Transverse colon (tissue), 4 donors: Measurements from ENCODE around the gene KLB. TPM values are rescaled to one million over a fixed set of nuclear protein-coding genes. Genes with fewer than 3 reads are reported as not detected.
A peak's percentile ranks its signal among the peaks of the same experiment; 100 is the strongest.

ENCODE experiments used
- DNase-seq: peaks from one replicate; pipeline ENCODE4 v3.0.0-alpha.2; 2019
- H3K27ac ChIP-seq, 4 donors: fragments of 200-600 bp; sonication (generic); 2 replicates each; pipeline ENCODE4 v1.5.1; 2016 to 2018; ENCODE audit warnings: inconsistent platforms in 4 of 4
- H3K27me3 ChIP-seq: fragments of 200-600 bp; sonication (generic); 2 replicates; pipeline ENCODE4 v1.5.1; 2017; ENCODE audit warnings: inconsistent platforms
- H3K36me3 ChIP-seq, 4 donors: fragments of 200-600 bp; sonication (generic); 2 replicates each; pipeline ENCODE4 v1.5.1; 2017 to 2019; ENCODE audit warnings: inconsistent platforms in 4 of 4
- H3K4me1 ChIP-seq, 4 donors: fragments of 200-600 bp; sonication (generic); 2 replicates each; pipeline ENCODE4 v1.5.1; 2017 to 2020; ENCODE audit warnings: inconsistent platforms in 4 of 4
- H3K4me3 ChIP-seq, 4 donors: fragments of 200-600 bp; sonication (generic); 1 replicate in 1 of 4; 2 replicates in 3 of 4; pipeline versions ENCODE4 v1.5.1 to v1.6.1; 2017 to 2019; ENCODE audit warnings: inconsistent platforms in 4 of 4
- H3K9me3 ChIP-seq, 2 donors: fragments of 200-600 bp; sonication (generic); 2 replicates each; pipeline ENCODE4 v1.5.1; 2017 to 2019; ENCODE audit warnings: inconsistent platforms in 2 of 2
- CTCF ChIP-seq, 5 experiments: fragments of 200-600 bp in 3 of 5; fragments of 450-650 bp in 2 of 5; sonication (generic) in 3 of 5; IDR thresholded peaks; 1 replicate in 2 of 5; 2 replicates in 3 of 5; pipeline ENCODE4 v1.5.1; 2016 to 2017; ENCODE audit warnings: antibody characterized with exemption in 5 of 5, inconsistent platforms in 3 of 5, mild to moderate bottlenecking in 2 of 5, moderate library complexity in 1 of 5
- EP300 ChIP-seq: sonication (generic); formaldehyde crosslinking; IDR thresholded peaks from one replicate; pipeline ENCODE4 v1.6.1; 2017; ENCODE audit warnings: antibody characterized with exemption, low read depth
- POLR2A ChIP-seq: fragments of 450-650 bp; IDR thresholded peaks from one replicate; pipeline ENCODE4 v1.6.1; 2016; ENCODE audit warnings: antibody characterized with exemption, mild to moderate bottlenecking, moderate library complexity
- POLR2AphosphoS5 ChIP-seq, 3 donors: sonication (generic); formaldehyde crosslinking; IDR thresholded peaks; one replicate each; pipeline ENCODE4 v1.6.1; 2016; ENCODE audit warnings: antibody characterized with exemption in 3 of 3
- WGBS, 2 donors: methylation state at CpG; one replicate each; pipeline ENCODE4 v1.1.5; 2018; ENCODE audit warnings: low coverage in 1 of 2; 5-methylcytosine and 5-hydroxymethylcytosine counted together
- in situ Hi-C, 4 donors: fragments of 200-750 bp; cut with MboI; loops; one replicate each; pipeline versions ENCODE4 v1.15.0 to v1.15.1; 2017; ENCODE audit warnings: low sequenced_read_pairs in 3 of 4, low pct_ligation_motif_present in 1 of 4, low pct_unique_long_range_greater_than_20kb in 1 of 4
- intact Hi-C: fragments of 100-400 bp; cut with DNase I; formaldehyde crosslinking; loops from one replicate; pipeline ENCODE4 v1.15.1; 2023; ENCODE audit warnings: low total_unique reads
- total RNA-seq, 4 donors: library from RNA; depleted of rRNA; stranded (reverse); fragments of >200 nt; gene quantifications; one replicate each; pipeline ENCODE4 v1.1.0, GENCODE V29; 2016

KLB gene
- total RNA-seq, 4 donors from 2014 or later: 0.37 to 2.5 (median 0.79) TPM; not detected in 1

GRCh38 chr4:39363773-39364393 is 42.8 kb upstream of the KLB start:
- TF ChIP-seq EP300 (no peak), POLR2AphosphoS5 (IDR thresholded peaks at IDR 0.05) (no peak), POLR2A (no peak), CTCF (IDR thresholded peaks at IDR 0.05) (no peak)
- Histone ChIP-seq H3K27ac (no peak overlapping the region), H3K27me3 (no peaks in the 10 kb centered on the region), H3K4me3 (no peak overlapping the region), H3K36me3 (no peaks in the 10 kb centered on the region), H3K4me1 (peaks cover 0 to 24% (median 20%) of the 10 kb centered on the region in 4 donors), H3K9me3 (no peaks in the 10 kb centered on the region)
- 76 to 94% methylated on average over 2 to 4 of the region's 4 CpGs for whole genome bisulfite sequencing, 2 donors
- intact Hi-C loops (no loop called here), in situ Hi-C loops (no loop called here)
- no peak for DNase-seq

- Histone ChIP-seq H3K4me3 (peak overlapping the region; percentile 63 to 99 (median 92)), H3K27ac (peak overlapping the region; percentile 88 to 94 (median 92)), H3K36me3 (no peaks in the 10 kb centered on the region), H3K4me1 (peaks cover 0 to 24% (median 20%) of the 10 kb centered on the region in 4 donors), H3K9me3 (no peaks in the 10 kb centered on the region), H3K27me3 (no peaks in the 10 kb centered on the region)
- TF ChIP-seq EP300: no peak
- no peak for TF ChIP-seq CTCF (IDR thresholded peaks at IDR 0.05)
- no peak for TF ChIP-seq POLR2AphosphoS5 (IDR thresholded peaks at IDR 0.05)
- no peak for TF ChIP-seq POLR2A
- intact Hi-C loops (no loop called here), in situ Hi-C loops (no loop called here)
- WGBS, 2 donors: 4 to 7% methylated on average over 7 of the region's 7 CpGs
- no peak for DNase-seq
Measured at GRCh38 chr4:39365360-39365759, 41.4 kb upstream of the KLB start.

GRCh38 chr4:39365830-39366771 is 40.6 kb upstream of the KLB start, which contains the start of gene RFC1:
RFC1 (minus strand) TSS chr4:39366362; CDS start chr4:39366241, 121 bp downstream.
- intact Hi-C loops: no loop called here

More at GRCh38 chr4:39365830-39366771, 40.6 kb upstream of the KLB start, which contains the start of gene RFC1:
- DNase-seq: peak; percentile 97
- no peaks in the 10 kb centered on the region for H3K9me3 ChIP-seq
- H3K4me3 ChIP-seq: peak within 1 kb of the TSS; percentile 63 to 99 (median 92)
- in situ Hi-C loops: no loop called here
- peaks cover 0 to 24% (median 20%) of the 10 kb centered on the region in 4 donors for H3K4me1 ChIP-seq
- TF ChIP-seq CTCF (IDR thresholded peaks at IDR 0.05) (no peak), POLR2A (peak; percentile 63), POLR2AphosphoS5 (IDR thresholded peaks at IDR 0.05) (peak; percentile 82 to 88 (median 86)), EP300 (no peak)
- H3K27ac ChIP-seq: peak within 1 kb of the TSS; percentile 88 to 94 (median 92)
- H3K36me3 ChIP-seq: no peaks in the 10 kb centered on the region
- H3K27me3 ChIP-seq: no peaks in the 10 kb centered on the region
- 7 to 18% methylated on average over 13 to 43 of the region's 60 CpGs for WGBS, 2 donors
